Right lobe of liver (tissue), 6 donors: Measurements from ENCODE around the gene LIFR. TPM values are rescaled to one million over a fixed set of nuclear protein-coding genes. Genes with fewer than 3 reads are reported as not detected.

Source experiments
- ATAC-seq, 4 donors: fragments of 200-7000 bp; cut with Tn5 transposase; one replicate each; pipeline ENCODE4 v1.9.1; 2020; ENCODE audit warnings: mild to moderate bottlenecking in 4 of 4, moderate library complexity in 4 of 4
- DNase-seq, 3 donors: peaks; one replicate each; pipeline ENCODE4 v3.0.0-alpha.2; 2020
- H3K27ac ChIP-seq, 3 donors: fragments of 200-600 bp; one replicate each; pipeline ENCODE4 v1.8.0; 2022
- H3K27me3 ChIP-seq, 2 donors: fragments of 200-600 bp; one replicate each; pipeline ENCODE4 v1.8.0; 2022
- H3K36me3 ChIP-seq, 4 donors: fragments of 200-600 bp; sonication (generic) in 1 of 4; one replicate each; pipeline versions ENCODE4 v1.5.1 to v1.8.0; 2017 to 2022; ENCODE audit warnings: control low read depth in 1 of 4
- H3K4me1 ChIP-seq, 4 donors: fragments of 200-600 bp; sonication (generic) in 1 of 4; one replicate each; pipeline versions ENCODE4 v1.5.1 to v1.8.0; 2017 to 2022; ENCODE audit warnings: control low read depth in 1 of 4
- H3K4me3 ChIP-seq, 3 donors: fragments of 200-600 bp; one replicate each; pipeline ENCODE4 v1.8.0; 2022
- H3K9me3 ChIP-seq, 4 donors: fragments of 200-600 bp; sonication (generic) in 1 of 4; one replicate each; pipeline versions ENCODE4 v1.5.1 to v1.8.0; 2017 to 2022; ENCODE audit warnings: control low read depth in 1 of 4
- CTCF ChIP-seq, 4 donors: fragments of 200-600 bp in 3 of 4; fragments of 450-650 bp in 1 of 4; IDR thresholded peaks; one replicate each; pipeline versions ENCODE4 v1.5.1 to v1.8.0; 2016 to 2022; ENCODE audit warnings: antibody characterized with exemption in 4 of 4, mild to moderate bottlenecking in 2 of 4
- POLR2A ChIP-seq: fragments of 450-650 bp; IDR thresholded peaks from one replicate; pipeline ENCODE4 v1.6.1; 2017; ENCODE audit warnings: antibody characterized with exemption, mild to moderate bottlenecking
- WGBS: methylation state at CpG from one replicate; pipeline ENCODE4 v1.1.6; 2018; ENCODE audit warnings: low coverage, low lambda C conversion rate; ENCODE audit not compliant: insufficient coverage; ENCODE audit errors: missing lambda C conversion rate; 5-methylcytosine and 5-hydroxymethylcytosine counted together
- intact Hi-C, 2 donors: fragments of 100-400 bp; cut with DNase I; formaldehyde crosslinking; loops; one replicate each; pipeline versions ENCODE4 v1.11.2 to v1.14.1; 2022
- total RNA-seq, 6 experiments: library from RNA; depleted of rRNA in 2 of 6; stranded (reverse); fragments of >200 nt in 2 of 6; fragmentation: NEBNext Ultra II Directional in 3 of 6; extraction: Animal tissue kit (Norgen Biotek cat#: 25700) in 3 of 6; gene quantifications; one replicate each; pipeline versions ENCODE4 v1.1.0 to v1.2.4, GENCODE V29; 2016 to 2023
- donor health status: DM: no; HTN: yes; CAD: no.
- donor health status: DM: no; HTN: no; CAD: no.
- donor health status: DM: no; HTN: no; CAD: no.
- donor health status: DM: no; HTN: yes; CAD: no.
- donor health status: DM: no; HTN: yes; CAD: no.

Gene LIFR
- total RNA-seq, 6 experiments from 2014 or later, result 14.3 to 52.1 (median 28.2) TPM

GRCh38 chr5:38448568-38449350 is 107.7 kb downstream of the LIFR start:
- H3K4me1 ChIP-seq, result no peaks in the 10 kb centered on the region
- DNase-seq (no peak), ATAC-seq (peak in 1 of 4 donors; percentile 16)
- no peaks in the 10 kb centered on the region for H3K9me3 ChIP-seq
- TF ChIP-seq CTCF (IDR thresholded peaks at IDR 0.05), result no peak
- no peak for TF ChIP-seq POLR2A
- WGBS, result 66% methylated on average over 5 of the region's 9 CpGs
- no peak overlapping the region for H3K4me3 ChIP-seq
- intact Hi-C loops, result loop anchor here in 1 of 2 donors (10.0 kb wide), 2 partner anchors 216 to 356 kb away; no protein-coding TSS in a partner anchor
- no peaks in the 10 kb centered on the region for H3K36me3 ChIP-seq
- H3K27ac ChIP-seq, result no peak overlapping the region
- no peaks in the 10 kb centered on the region for H3K27me3 ChIP-seq

GRCh38 chr5:38447786-38448185 is 108.7 kb downstream of the LIFR start:
- H3K4me1 ChIP-seq, result no peaks in the 10 kb centered on the region
- no peak overlapping the region for H3K4me3 ChIP-seq
- DNase-seq, result no peak
- WGBS, result 57% methylated on average over 4 of the region's 5 CpGs
- no peaks in the 10 kb centered on the region for H3K9me3 ChIP-seq
- H3K36me3 ChIP-seq, result no peaks in the 10 kb centered on the region
- TF ChIP-seq POLR2A (no peak), CTCF (IDR thresholded peaks at IDR 0.05) (no peak)
- no peaks in the 10 kb centered on the region for H3K27me3 ChIP-seq
- no peak overlapping the region for H3K27ac ChIP-seq
- intact Hi-C loops, result loop anchor here in 1 of 2 donors (10.0 kb wide), 2 partner anchors 217 to 357 kb away; no protein-coding TSS in a partner anchor
- ATAC-seq, result no peak

GRCh38 chr5:38447056-38447455 is 109.4 kb downstream of the LIFR start:
- TF ChIP-seq CTCF (IDR thresholded peaks at IDR 0.05) (no peak), POLR2A (no peak)
- ATAC-seq (no peak), DNase-seq (no peak)
- no peaks in the 10 kb centered on the region for H3K4me1 ChIP-seq
- WGBS, result 81% methylated on average over 2 of the region's 2 CpGs
- H3K36me3 ChIP-seq, result no peaks in the 10 kb centered on the region
- H3K27me3 ChIP-seq, result no peaks in the 10 kb centered on the region
- no peak overlapping the region for H3K27ac ChIP-seq
- no peaks in the 10 kb centered on the region for H3K9me3 ChIP-seq
- intact Hi-C loops, result loop anchor here in 1 of 2 donors (10.0 kb wide), 2 partner anchors 218 to 358 kb away; no protein-coding TSS in a partner anchor
- H3K4me3 ChIP-seq, result no peak overlapping the region

- DNase-seq (no peak), ATAC-seq (no peak)
- Histone ChIP-seq H3K27me3 (no peaks in the 10 kb centered on the region), H3K4me3 (no peak overlapping the region), H3K36me3 (no peaks in the 10 kb centered on the region), H3K9me3 (no peaks in the 10 kb centered on the region), H3K27ac (no peak overlapping the region), H3K4me1 (no peaks in the 10 kb centered on the region)
- intact Hi-C loops, result loop anchor here in 1 of 2 donors (10.0 kb wide), 2 partner anchors 219 to 359 kb away; no protein-coding TSS in a partner anchor
- TF ChIP-seq POLR2A (no peak), CTCF (IDR thresholded peaks at IDR 0.05) (no peak)
- 70% methylated on average over 9 of the region's 21 CpGs for WGBS
These were observed 110.4 kb downstream of the LIFR start for GRCh38 chr5:38446029-38446522.
